ENCODE results near the gene NPHP1.
"Not testable (repeated sequence)": the region's sequence is repeated elsewhere in the genome, so short reads cannot be mapped to it uniquely, and the experiment has no call there.

NPHP1 gene

GRCh38 chr2:110219496-110220189, 14.8 kb upstream of the NPHP1 start:
- H3K4me3 ChIP-seq (ENCODE audit: low read length) = no peak overlapping the region
- no peak for TF ChIP-seq CTCF (conservative IDR thresholded peaks at IDR 0.05; ENCODE audit: low read depth, low read length)
- no peak for DNase-seq (ENCODE audit: low read depth)

- not testable (repeated sequence) for DNase-seq (ENCODE audit: low read depth); H3K4me3 ChIP-seq (ENCODE audit: low read length)
Observed at GRCh38 chr2:110218889-110219288, 14.1 kb upstream of the NPHP1 start.

- no peak for DNase-seq (ENCODE audit: low read depth)
- no peak overlapping the region for H3K4me3 ChIP-seq (ENCODE audit: low read length)
- TF ChIP-seq CTCF (conservative IDR thresholded peaks at IDR 0.05; ENCODE audit: low read depth, low read length) = no peak
Observed at GRCh38 chr2:110216803-110217202, 12.0 kb upstream of the NPHP1 start.

GRCh38 chr2:110216199-110216598, 11.4 kb upstream of the NPHP1 start:
- no peak overlapping the region for H3K4me3 ChIP-seq (ENCODE audit: low read length)
- TF ChIP-seq CTCF (conservative IDR thresholded peaks at IDR 0.05; ENCODE audit: low read depth, low read length) = no peak
- DNase-seq (ENCODE audit: low read depth) = no peak

GRCh38 chr2:110215566-110216158, 10.8 kb upstream of the NPHP1 start:
- DNase-seq (ENCODE audit: low read depth) = no peak
- H3K4me3 ChIP-seq (ENCODE audit: low read length) = no peak overlapping the region
- TF ChIP-seq CTCF (conservative IDR thresholded peaks at IDR 0.05; ENCODE audit: low read depth, low read length) = no peak

- no peak for DNase-seq (ENCODE audit: low read depth)
- H3K4me3 ChIP-seq (ENCODE audit: low read length) = no peak overlapping the region
- no peak for TF ChIP-seq CTCF (conservative IDR thresholded peaks at IDR 0.05; ENCODE audit: low read depth, low read length)
Observed at GRCh38 chr2:110215091-110215490, 10.3 kb upstream of the NPHP1 start.

- not testable (repeated sequence) for H3K4me3 ChIP-seq (ENCODE audit: low read length); DNase-seq (ENCODE audit: low read depth)
Observed at GRCh38 chr2:110213522-110213921, 8.7 kb upstream of the NPHP1 start.

Data from retinal pigment epithelial cell (primary cell).